ENCODE results near the gene SLC66A2. TPM values are rescaled to one million over a fixed set of nuclear protein-coding genes. Genes with fewer than 3 reads are reported as not detected.

SLC66A2 gene
- total and polyA plus RNA-seq, 12 donors: 21.4 to 32.3 (median 25.6) TPM

DNA sequence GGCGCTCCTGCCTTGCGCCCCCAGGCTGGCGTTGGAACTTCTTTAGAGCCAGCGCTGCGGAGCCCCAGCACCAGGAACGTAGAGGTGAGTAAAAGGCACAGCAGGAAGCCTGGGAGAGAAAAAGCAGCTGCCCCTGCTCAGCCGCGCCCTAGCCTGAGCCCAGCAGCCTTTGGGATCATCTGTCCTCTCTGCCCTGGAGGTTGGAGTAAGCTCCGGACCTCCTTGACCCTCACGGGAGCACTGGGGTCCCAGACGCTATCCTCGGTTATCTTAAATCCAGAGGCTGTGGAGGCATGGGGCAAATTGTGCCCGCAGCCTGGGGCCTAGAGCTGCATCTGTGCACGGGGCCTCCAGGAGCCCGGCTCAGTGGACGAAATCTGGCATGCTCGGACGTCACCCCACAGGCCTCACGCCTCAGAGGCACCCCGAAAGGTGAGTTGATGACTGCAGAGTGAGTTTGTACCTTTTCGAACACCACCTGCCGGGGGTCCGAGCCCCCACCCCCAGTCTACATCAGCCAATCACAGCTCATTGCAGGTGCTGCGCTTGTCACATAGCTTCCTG, 1.6 kb upstream of the SLC66A2 start:
- DNase-seq (no peak), ATAC-seq (no peak)
- Histone ChIP-seq H3K27me3 (no peaks in the 10 kb centered on the region), H3K9me3 (no peaks in the 10 kb centered on the region), H3K27ac (no peak overlapping the region), H3K36me3 (peaks cover 0 to 15% (median 0%) of the 10 kb centered on the region in 9 donors), H3K4me1 (peaks cover 3 to 41% (median 25%) of the 10 kb centered on the region in 9 donors), H3K4me3 (no peak overlapping the region)
- 89 to 94% methylated on average over 24 of the region's 24 CpGs for WGBS, 2 donors
- intact Hi-C loops (cut with DNase I): loop anchor here in 3 of 10 donors (5.0 to 10.0 kb wide), 4 partner anchors 34 to 558 kb away; partner anchors contain the start of genes RBFA (in 2 of the 3), NFATC1 (in 1 of the 3) and TXNL4A (in 1 of the 3)
- TF ChIP-seq CTCF (IDR thresholded peaks at IDR 0.05): no peak

- Histone ChIP-seq H3K27ac (peak overlapping the region in 3 of 10 donors; percentile 63 to 93 (median 87)), H3K4me3 (peak overlapping the region; percentile 57 to 95 (median 86)), H3K27me3 (no peaks in the 10 kb centered on the region), H3K4me1 (peaks cover 6 to 46% (median 30%) of the 10 kb centered on the region in 9 donors), H3K36me3 (peaks cover 0 to 20% (median 0%) of the 10 kb centered on the region in 9 donors), H3K9me3 (no peaks in the 10 kb centered on the region)
- no peak for TF ChIP-seq CTCF (IDR thresholded peaks at IDR 0.05)
- ATAC-seq (peak in 2 of 8 donors; percentile 1 to 58), DNase-seq (peak in 1 of 2 donors; percentile 35)
- intact Hi-C loops (cut with DNase I): loop anchor here in 3 of 10 donors (5.0 to 10.0 kb wide), 4 partner anchors 35 to 558 kb away; partner anchors contain the start of genes RBFA (in 2 of the 3), NFATC1 (in 1 of the 3) and TXNL4A (in 1 of the 3)
- WGBS, 2 donors: 23 to 42% methylated on average over 43 of the region's 43 CpGs
Observed at GRCh38 chr18:79952456-79952995, 1.1 kb upstream of the SLC66A2 start.

DNA sequence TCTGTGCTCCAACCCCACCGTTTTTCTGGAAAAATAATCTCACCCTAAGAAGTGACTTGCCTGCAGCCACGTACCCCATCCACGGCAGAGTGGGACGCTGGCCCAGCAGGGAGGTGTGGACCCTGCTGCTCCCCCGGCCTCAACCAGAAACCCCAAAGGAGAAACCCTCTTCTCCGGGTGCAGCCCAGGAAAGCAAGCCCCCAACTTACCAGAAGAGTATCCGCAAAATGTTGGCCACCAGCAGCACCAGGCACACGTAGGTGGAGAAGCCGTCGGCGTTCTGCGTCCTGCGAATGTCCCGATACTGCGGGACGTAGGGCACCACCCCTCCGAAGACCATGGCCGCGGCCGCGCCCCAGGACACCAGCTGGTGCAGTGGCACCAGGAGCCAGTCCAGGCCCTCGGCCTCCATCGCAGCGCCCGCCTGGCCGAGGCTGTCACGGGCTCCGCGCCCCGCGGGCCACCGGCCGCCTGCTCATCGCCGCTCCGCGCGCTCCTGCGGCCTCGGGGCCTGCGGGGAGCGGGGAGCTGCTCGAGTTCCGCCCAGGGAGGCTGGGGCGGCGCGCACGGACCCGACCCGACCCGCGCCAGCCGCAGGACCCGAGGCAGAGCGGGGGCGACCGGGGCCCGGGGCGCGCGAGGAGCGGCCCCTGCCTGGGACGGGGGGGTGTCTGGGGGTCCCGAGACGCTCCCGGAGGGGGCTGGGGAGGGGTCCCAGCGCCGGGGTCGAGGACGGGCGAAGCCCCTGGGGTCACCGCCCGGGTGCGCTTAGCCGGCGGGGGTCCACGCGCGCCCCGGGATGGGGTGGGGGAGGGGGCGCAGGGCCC, 725 bp downstream of the SLC66A2 start:
- 3 to 5% methylated on average over 61 to 80 of the region's 81 CpGs for WGBS, 2 donors
- H3K27ac ChIP-seq: peak overlapping the region; percentile 41 to 93 (median 86)

More for the DNA sequence above, 725 bp downstream of the SLC66A2 start:
- intact Hi-C loops (cut with DNase I): loop anchor here in 3 of 10 donors (2.0 to 10.0 kb wide), 5 partner anchors 37 to 556 kb away; partner anchors contain the start of genes RBFA (in 2 of the 3), TXNL4A (in 2 of the 3) and NFATC1 (in 1 of the 3)
- no peaks in the 10 kb centered on the region for H3K9me3 ChIP-seq
- ATAC-seq: peak; percentile 6 to 36 (median 22)
- peaks cover 6 to 64% (median 46%) of the 10 kb centered on the region in 9 donors for H3K4me1 ChIP-seq
- no peaks in the 10 kb centered on the region for H3K27me3 ChIP-seq
- TF ChIP-seq CTCF (IDR thresholded peaks at IDR 0.05): no peak
- peaks cover 0 to 33% (median 4%) of the 10 kb centered on the region in 9 donors for H3K36me3 ChIP-seq
- peak in 1 of 2 donors; percentile 50 for DNase-seq
- peak overlapping the region; percentile 57 to 95 (median 86) for H3K4me3 ChIP-seq
